CD4-positive, alpha-beta T cell treated with Interferon gamma for 1 hour (primary cell): ENCODE data around the gene NSUN7.

Source experiments
- DNase-seq: peaks from one replicate; pipeline ENCODE4 v3.0.0-alpha.2; 2020

NSUN7 gene

GRCh38 chr4:40856277-40856839 is 106.6 kb downstream of the NSUN7 start:
- DNase-seq, result no peak

GRCh38 chr4:40856840-40857362 is 107.1 kb downstream of the NSUN7 start:
- DNase-seq, result peak; percentile 51

DNA sequence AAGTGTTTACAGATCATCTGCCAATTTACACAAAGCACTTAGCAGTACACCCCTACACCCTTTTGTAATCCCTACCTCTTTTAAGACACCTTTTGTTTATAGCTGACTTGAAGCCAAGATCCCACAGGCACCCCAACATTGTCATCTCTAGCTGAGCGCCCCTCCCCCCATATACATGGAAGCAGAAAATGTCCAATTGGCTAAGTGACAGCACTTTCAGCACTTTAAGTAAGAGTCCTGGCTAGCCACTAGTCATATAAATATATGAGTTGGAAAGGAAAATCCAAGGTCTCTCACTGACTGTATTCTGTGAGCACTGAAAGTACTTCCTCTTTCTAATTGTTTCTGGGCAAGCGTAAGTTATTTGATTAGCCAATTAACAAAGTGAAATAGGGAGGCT is 108.2 kb downstream of the NSUN7 start:
- no peak for DNase-seq

- DNase-seq, result no peak
Observed at GRCh38 chr4:40858962-40859361, 109.2 kb downstream of the NSUN7 start.
